ENCODE data around the gene POMP.

The POMP gene

DNA sequence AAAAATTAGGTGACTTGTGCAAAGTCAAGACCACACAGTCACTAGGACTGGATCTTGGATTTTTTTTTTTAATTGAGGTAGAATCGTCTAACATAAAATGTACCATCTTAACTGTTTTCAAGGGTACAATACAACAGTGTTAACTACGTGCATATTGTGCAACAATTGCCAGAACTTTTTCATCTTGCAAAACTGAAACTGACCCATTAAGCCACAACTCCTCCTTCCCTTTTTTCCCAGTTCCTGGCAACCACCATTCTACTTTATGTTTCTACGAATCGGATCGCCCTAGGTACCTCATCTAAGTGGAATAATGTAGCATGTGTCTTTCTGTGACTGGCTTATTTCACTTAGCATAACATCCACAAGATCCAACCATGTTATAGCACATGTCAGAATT, 37.5 kb upstream of the POMP start:
- H3K9me3 ChIP-seq (ENCODE audit: severe bottlenecking) = no peaks in the 10 kb centered on the region
- H3K4me3 ChIP-seq (ENCODE audit: severe bottlenecking) = no peak overlapping the region
- TF ChIP-seq, protein P1, sequence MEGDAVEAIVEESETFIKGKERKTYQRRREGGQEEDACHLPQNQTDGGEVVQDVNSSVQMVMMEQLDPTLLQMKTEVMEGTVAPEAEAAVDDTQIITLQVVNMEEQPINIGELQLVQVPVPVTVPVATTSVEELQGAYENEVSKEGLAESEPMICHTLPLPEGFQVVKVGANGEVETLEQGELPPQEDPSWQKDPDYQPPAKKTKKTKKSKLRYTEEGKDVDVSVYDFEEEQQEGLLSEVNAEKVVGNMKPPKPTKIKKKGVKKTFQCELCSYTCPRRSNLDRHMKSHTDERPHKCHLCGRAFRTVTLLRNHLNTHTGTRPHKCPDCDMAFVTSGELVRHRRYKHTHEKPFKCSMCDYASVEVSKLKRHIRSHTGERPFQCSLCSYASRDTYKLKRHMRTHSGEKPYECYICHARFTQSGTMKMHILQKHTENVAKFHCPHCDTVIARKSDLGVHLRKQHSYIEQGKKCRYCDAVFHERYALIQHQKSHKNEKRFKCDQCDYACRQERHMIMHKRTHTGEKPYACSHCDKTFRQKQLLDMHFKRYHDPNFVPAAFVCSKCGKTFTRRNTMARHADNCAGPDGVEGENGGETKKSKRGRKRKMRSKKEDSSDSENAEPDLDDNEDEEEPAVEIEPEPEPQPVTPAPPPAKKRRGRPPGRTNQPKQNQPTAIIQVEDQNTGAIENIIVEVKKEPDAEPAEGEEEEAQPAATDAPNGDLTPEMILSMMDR (IDR thresholded peaks at IDR 0.05; ENCODE audit: poor library complexity, severe bottlenecking) = no peak
- no peak overlapping the region for H3K27ac ChIP-seq (ENCODE audit: poor library complexity, severe bottlenecking)
- no peak for ATAC-seq (ENCODE audit: low read depth)
- H3K4me1 ChIP-seq (ENCODE audit: insufficient read depth, poor library complexity, severe bottlenecking) = no peaks in the 10 kb centered on the region
- no peak for DNase-seq (ENCODE audit: low spot score)
- no peaks in the 10 kb centered on the region for H3K36me3 ChIP-seq (ENCODE audit: low read depth)
- H3K27me3 ChIP-seq (ENCODE audit: insufficient read depth, poor library complexity, severe bottlenecking) = no peaks in the 10 kb centered on the region

- H3K4me3 ChIP-seq (ENCODE audit: severe bottlenecking) = no peak overlapping the region
- H3K36me3 ChIP-seq (ENCODE audit: low read depth) = no peaks in the 10 kb centered on the region
- no peak overlapping the region for H3K27ac ChIP-seq (ENCODE audit: poor library complexity, severe bottlenecking)
- H3K9me3 ChIP-seq (ENCODE audit: severe bottlenecking) = no peaks in the 10 kb centered on the region
- ATAC-seq (ENCODE audit: low read depth) (no peak), DNase-seq (ENCODE audit: low spot score) (no peak)
- H3K27me3 ChIP-seq (ENCODE audit: insufficient read depth, poor library complexity, severe bottlenecking) = no peaks in the 10 kb centered on the region
- H3K4me1 ChIP-seq (ENCODE audit: insufficient read depth, poor library complexity, severe bottlenecking) = no peaks in the 10 kb centered on the region
- TF ChIP-seq, protein P1 (IDR thresholded peaks at IDR 0.05; ENCODE audit: poor library complexity, severe bottlenecking) = no peak
Observed at GRCh38 chr13:28622286-28622685, 36.6 kb upstream of the POMP start.

- Histone ChIP-seq H3K27ac (ENCODE audit: poor library complexity, severe bottlenecking) (no peak overlapping the region), H3K4me3 (ENCODE audit: severe bottlenecking) (no peak overlapping the region), H3K36me3 (ENCODE audit: low read depth) (no peaks in the 10 kb centered on the region), H3K9me3 (ENCODE audit: severe bottlenecking) (no peaks in the 10 kb centered on the region), H3K27me3 (ENCODE audit: insufficient read depth, poor library complexity, severe bottlenecking) (no peaks in the 10 kb centered on the region), H3K4me1 (ENCODE audit: insufficient read depth, poor library complexity, severe bottlenecking) (no peaks in the 10 kb centered on the region)
- DNase-seq (ENCODE audit: low spot score) (no peak), ATAC-seq (ENCODE audit: low read depth) (no peak)
- TF ChIP-seq, protein P1 (IDR thresholded peaks at IDR 0.05; ENCODE audit: poor library complexity, severe bottlenecking) = no peak
Observed at GRCh38 chr13:28623782-28624706, 34.9 kb upstream of the POMP start.

- ATAC-seq (ENCODE audit: low read depth) = no peak
- no peaks in the 10 kb centered on the region for H3K27me3 ChIP-seq (ENCODE audit: insufficient read depth, poor library complexity, severe bottlenecking)
- TF ChIP-seq, protein P1 (IDR thresholded peaks at IDR 0.05; ENCODE audit: poor library complexity, severe bottlenecking) = no peak
Observed at GRCh38 chr13:28624707-28625432, 34.1 kb upstream of the POMP start.

More at GRCh38 chr13:28624707-28625432, 34.1 kb upstream of the POMP start:
- no peaks in the 10 kb centered on the region for H3K4me1 ChIP-seq (ENCODE audit: insufficient read depth, poor library complexity, severe bottlenecking)
- H3K4me3 ChIP-seq (ENCODE audit: severe bottlenecking) = no peak overlapping the region
- DNase-seq (ENCODE audit: low spot score) = no peak
- H3K36me3 ChIP-seq (ENCODE audit: low read depth) = no peaks in the 10 kb centered on the region
- H3K9me3 ChIP-seq (ENCODE audit: severe bottlenecking) = no peaks in the 10 kb centered on the region
- H3K27ac ChIP-seq (ENCODE audit: poor library complexity, severe bottlenecking) = no peak overlapping the region
